ENCODE results near the gene PEX13.
"Not testable (repeated sequence)": the region's sequence is repeated elsewhere in the genome, so short reads cannot be mapped to it uniquely, and the experiment has no call there.

Gene PEX13

GRCh38 chr2:61017556-61018317, at the start of gene PEX13, which contains the start of gene PUS10:
Gene PEX13, plus strand, starts transcription at chr2:61017720. Its CDS starts 40 bp downstream, at chr2:61017760.
Gene PUS10, minus strand, starts transcription at chr2:61018255. Its CDS starts 6,365 bp downstream, at chr2:61011890.
- DNase-seq (ENCODE audit: insufficient read length, low spot score) (peak; percentile 52), FAIRE-seq (peak; percentile 76)

DNA sequence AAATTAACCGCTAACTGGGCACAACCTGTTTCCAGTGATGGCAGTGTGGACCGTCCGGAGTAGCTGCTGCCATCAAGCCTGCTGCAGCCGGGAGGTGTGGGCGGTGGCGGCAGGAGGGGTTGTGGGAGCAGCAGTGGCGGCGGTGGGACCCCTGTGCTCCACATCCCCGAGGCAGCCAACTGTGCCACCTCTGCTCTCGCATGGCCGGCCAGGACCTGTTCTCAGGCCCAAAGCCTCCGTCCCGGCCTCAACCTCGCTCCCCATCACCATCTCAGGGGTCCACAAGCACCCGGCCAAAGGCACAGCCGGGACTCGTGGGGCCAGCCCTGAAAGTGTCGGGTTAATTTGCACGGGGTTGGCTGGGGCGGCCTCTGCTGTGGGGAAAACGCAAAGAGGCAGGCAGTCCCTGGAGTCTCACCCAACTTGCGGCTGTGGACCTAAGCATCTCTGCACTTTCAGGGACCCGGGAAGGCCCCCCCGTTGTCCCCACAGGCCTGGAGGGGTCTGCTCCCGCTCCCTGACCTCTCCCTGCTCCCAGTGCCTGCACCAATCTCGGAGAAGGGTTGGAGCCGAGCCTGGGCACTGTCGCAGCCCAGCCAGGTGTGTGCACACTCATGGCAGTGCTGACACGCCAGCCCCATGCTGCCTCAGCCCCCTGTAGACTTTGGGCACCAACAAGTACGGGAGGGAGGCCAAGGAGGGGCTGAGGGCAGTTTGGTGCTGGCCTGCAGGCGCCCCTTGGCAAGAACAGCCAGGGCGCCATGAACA, 44.4 kb upstream of the PEX13 start:
- no peak for FAIRE-seq

DNA sequence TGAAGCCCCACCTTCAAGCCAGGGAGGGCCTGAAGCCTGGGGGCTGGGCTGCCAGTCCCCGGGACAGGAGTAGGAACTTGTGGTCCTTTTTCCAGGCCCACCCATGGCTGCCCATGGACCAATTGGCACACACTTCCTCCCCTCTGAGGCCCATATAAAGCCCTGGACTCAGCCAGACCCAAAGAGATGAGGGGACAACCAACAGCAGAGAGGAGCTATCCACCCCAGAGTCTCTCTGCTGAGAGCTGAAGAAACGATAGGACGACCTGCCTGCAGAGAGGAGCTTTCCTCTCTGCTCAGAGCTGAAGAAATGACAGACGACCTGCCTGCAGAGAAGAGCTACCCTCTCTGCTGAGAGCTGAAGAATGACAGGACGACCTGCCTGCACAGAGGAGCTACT, 43.8 kb upstream of the PEX13 start:
- no peak for FAIRE-seq

More for the DNA sequence above, 44.4 kb upstream of the PEX13 start:
- no peak for DNase-seq (ENCODE audit: insufficient read length, low spot score)

GRCh38 chr2:60974652-60975051, 42.9 kb upstream of the PEX13 start:
- FAIRE-seq (no peak), DNase-seq (ENCODE audit: insufficient read length, low spot score) (no peak)

More for the DNA sequence above, 43.8 kb upstream of the PEX13 start:
- DNase-seq (ENCODE audit: insufficient read length, low spot score) = no peak

GRCh38 chr2:60976256-60976850, 41.2 kb upstream of the PEX13 start:
- DNase-seq (ENCODE audit: insufficient read length, low spot score) (no peak), FAIRE-seq (no peak)

- peak; percentile 68 for FAIRE-seq
- DNase-seq (ENCODE audit: insufficient read length, low spot score) = no peak
Observed at GRCh38 chr2:60976875-60977561, 40.5 kb upstream of the PEX13 start.

GRCh38 chr2:60977562-60977895, 40.0 kb upstream of the PEX13 start:
- DNase-seq (ENCODE audit: insufficient read length, low spot score) (no peak), FAIRE-seq (no peak)

DNA sequence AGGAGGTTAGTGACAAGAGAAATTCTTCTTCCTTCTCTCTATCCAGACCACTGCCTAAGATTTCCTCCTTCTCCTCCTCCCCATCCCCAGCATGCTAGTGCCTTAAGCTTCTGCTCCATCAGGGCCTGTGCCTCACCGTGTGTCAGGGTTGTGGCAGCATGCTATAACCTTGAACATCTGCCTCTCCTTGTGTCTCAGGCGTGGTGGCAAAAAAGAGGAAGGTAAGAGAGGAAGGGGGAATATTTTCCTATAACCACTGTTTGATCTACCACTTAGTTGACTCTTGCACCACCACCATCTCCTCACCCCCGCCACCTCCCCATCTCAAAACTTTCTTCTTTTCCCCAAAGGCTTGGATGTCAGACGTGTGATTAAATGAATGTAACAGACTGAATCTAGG, 38.3 kb upstream of the PEX13 start:
- no peak for FAIRE-seq
- no peak for DNase-seq (ENCODE audit: insufficient read length, low spot score)

- FAIRE-seq = peak; percentile 81
- DNase-seq (ENCODE audit: insufficient read length, low spot score) = no peak
Observed at GRCh38 chr2:60980071-60980815, 37.3 kb upstream of the PEX13 start.

- FAIRE-seq = not testable (repeated sequence)
Observed at GRCh38 chr2:60982066-60982465, 35.5 kb upstream of the PEX13 start.

GRCh38 chr2:60984720-60985119, 32.8 kb upstream of the PEX13 start:
- no peak for DNase-seq (ENCODE audit: insufficient read length, low spot score)
- peak; percentile 82 for FAIRE-seq

More at GRCh38 chr2:60982066-60982465, 35.5 kb upstream of the PEX13 start:
- DNase-seq (ENCODE audit: insufficient read length, low spot score) = not testable (repeated sequence)

DNA sequence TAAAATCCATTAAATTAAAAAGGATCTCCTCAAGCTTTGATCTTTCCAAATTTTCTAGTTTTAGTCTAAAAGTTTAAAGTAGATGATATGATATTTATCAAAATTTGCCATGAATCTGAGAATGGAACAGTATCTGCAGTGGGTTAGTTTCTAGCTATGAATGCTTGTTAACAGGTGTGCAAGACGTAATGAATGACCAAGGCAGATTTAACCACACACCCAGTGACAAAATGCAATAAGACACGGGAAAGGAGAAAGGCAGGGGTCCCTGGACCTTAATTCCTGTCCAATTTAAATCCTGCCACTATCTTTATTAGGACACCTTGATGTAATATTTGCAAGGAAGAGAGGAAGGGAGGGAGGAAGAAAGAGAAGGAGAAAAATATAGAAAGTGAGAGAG, 30.5 kb upstream of the PEX13 start:
- DNase-seq (ENCODE audit: insufficient read length, low spot score) = no peak
- FAIRE-seq = peak; percentile 75

DNA sequence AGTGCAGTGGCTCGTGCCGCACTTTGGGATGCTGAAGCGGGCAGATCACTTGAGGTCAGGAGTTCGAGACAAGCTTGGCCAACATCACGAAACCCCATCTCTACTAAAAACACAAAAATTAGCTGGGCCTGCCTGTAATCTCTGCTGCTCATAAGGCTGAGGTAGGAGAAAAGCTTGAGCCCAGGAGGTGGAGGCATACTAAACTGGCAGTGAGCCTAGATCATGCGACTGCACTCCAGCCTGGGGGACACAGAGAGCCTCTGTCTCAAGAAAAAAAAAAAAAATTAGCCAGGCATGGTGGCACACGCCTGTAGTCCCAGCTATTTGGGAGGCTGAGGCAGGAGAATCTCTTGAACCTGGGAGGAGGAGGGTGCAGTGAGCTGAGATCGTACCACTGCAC, 29.9 kb upstream of the PEX13 start:
- DNase-seq (ENCODE audit: insufficient read length, low spot score); FAIRE-seq: not testable (repeated sequence)

DNA sequence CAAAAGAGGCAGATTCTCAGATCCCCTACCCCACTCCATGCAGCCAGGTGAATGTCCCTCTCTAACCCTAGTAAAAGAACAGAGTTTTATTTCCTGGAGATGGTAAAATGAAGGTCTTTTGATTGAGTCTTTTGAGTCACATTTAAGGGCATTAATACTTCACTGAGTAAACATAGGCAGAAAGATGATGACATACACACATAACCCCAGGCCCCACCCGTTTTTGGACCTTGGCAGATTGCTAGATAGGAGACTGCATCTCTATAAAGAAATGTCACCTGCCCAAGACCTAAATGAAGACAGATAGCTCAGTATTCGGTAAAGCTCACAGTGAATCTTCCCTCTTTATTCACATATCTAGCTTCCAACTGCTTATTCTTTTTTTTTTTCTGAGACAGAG, 28.3 kb upstream of the PEX13 start:
- DNase-seq (ENCODE audit: insufficient read length, low spot score) (no peak), FAIRE-seq (peak; percentile 39)

GRCh38 chr2:60991644-60992043, 25.9 kb upstream of the PEX13 start:
- FAIRE-seq = no peak

DNA sequence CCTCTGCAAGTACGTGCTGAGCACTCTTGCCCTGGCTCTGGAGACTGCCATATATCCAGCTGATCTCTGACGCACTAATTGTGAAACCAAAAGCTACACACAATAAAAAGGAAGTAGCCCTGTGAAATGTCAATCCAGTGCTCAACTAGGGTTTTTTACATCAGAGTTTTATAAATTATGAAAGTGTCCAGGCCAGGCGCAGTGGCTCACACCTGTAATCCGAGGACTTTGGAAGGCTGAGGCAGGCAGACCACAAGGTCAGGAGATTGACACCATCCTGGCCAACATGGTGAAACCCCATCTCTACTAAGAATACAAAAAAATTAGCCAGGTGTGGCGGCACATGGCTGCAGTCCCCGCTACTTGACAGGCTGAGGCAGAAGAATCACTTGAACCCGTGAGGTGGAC, 24.5 kb upstream of the PEX13 start:
- no peak for DNase-seq (ENCODE audit: insufficient read length, low spot score)
- peak; percentile 89 for FAIRE-seq

More at GRCh38 chr2:60991644-60992043, 25.9 kb upstream of the PEX13 start:
- no peak for DNase-seq (ENCODE audit: insufficient read length, low spot score)

- DNase-seq (ENCODE audit: insufficient read length, low spot score) = no peak
- no peak for FAIRE-seq
Observed at GRCh38 chr2:60994131-60994530, 23.4 kb upstream of the PEX13 start.

GRCh38 chr2:60998628-60999545, 18.6 kb upstream of the PEX13 start:
- peak; percentile 92 for FAIRE-seq
- no peak for DNase-seq (ENCODE audit: insufficient read length, low spot score)

- FAIRE-seq (no peak), DNase-seq (ENCODE audit: insufficient read length, low spot score) (no peak)
Observed at GRCh38 chr2:61005736-61006135, 11.8 kb upstream of the PEX13 start.

Data from GM19239 (cell line).